Colonic mucosa (tissue), 4 donors: ENCODE data around the gene STARD3. TPM values are rescaled to one million over a fixed set of nuclear protein-coding genes. Genes with fewer than 3 reads are reported as not detected.

Source experiments
- DNase-seq: peaks from one replicate; pipeline ENCODE4 v3.0.0-alpha.2; 2020
- H3K27ac ChIP-seq: fragments of 200-600 bp; one replicate; pipeline ENCODE4 v1.8.0; 2021
- H3K27me3 ChIP-seq: fragments of 200-600 bp; one replicate; pipeline ENCODE4 v1.8.0; 2021
- H3K36me3 ChIP-seq: fragments of 200-600 bp; one replicate; pipeline ENCODE4 v1.8.0; 2021
- H3K4me1 ChIP-seq: fragments of 200-600 bp; one replicate; pipeline ENCODE4 v1.8.0; 2021; ENCODE audit warnings: mild to moderate bottlenecking
- H3K4me3 ChIP-seq: fragments of 200-600 bp; one replicate; pipeline ENCODE4 v1.8.0; 2021
- H3K9ac ChIP-seq, 2 donors: one replicate each; pipeline ENCODE4 v1.7.0; 2013; ENCODE audit warnings: control low read depth in 2 of 2, low read depth in 2 of 2, low read length in 2 of 2
- H3K9me3 ChIP-seq: fragments of 200-600 bp; one replicate; pipeline ENCODE4 v1.8.0; 2021
- CTCF ChIP-seq: fragments of 200-600 bp; IDR thresholded peaks from one replicate; pipeline ENCODE4 v1.8.0; 2022; ENCODE audit warnings: antibody characterized with exemption, mild to moderate bottlenecking
- intact Hi-C: fragments of 100-400 bp; cut with DNase I; formaldehyde crosslinking; loops from one replicate; pipeline ENCODE4 v1.14.1; 2022
- total RNA-seq, 2 donors: library from RNA; stranded (reverse); fragmentation: NEBNext Ultra II Directional in 1 of 2; extraction: Animal tissue kit (Norgen Biotek cat#: 25700) in 1 of 2; gene quantifications; one replicate each; pipeline ENCODE4 v1.2.1, GENCODE V29; 2021
- donor health status: healthy.
- donor health status: DM: no; HTN: no; CAD: no.
- donor health status: DM: no; HTN: no; CAD: no.

Gene STARD3
- total RNA-seq, 2 donors from 2014 or later = 30.0 to 41.3 TPM

- Histone ChIP-seq H3K27ac (no peak overlapping the region), H3K9ac (no peak overlapping the region), H3K4me1 (no peaks in the 10 kb centered on the region), H3K9me3 (no peaks in the 10 kb centered on the region), H3K36me3 (no peaks in the 10 kb centered on the region), H3K27me3 (peaks cover 71% of the 10 kb centered on the region), H3K4me3 (no peak overlapping the region)
- TF ChIP-seq CTCF = no peak
- intact Hi-C loops = no loop called here
- DNase-seq = no peak
Observed at GRCh38 chr17:39606434-39607056, 30.4 kb upstream of the STARD3 start.

- no peak overlapping the region for H3K4me3 ChIP-seq
- intact Hi-C loops = no loop called here
- H3K27me3 ChIP-seq = peaks cover 64% of the 10 kb centered on the region
- H3K4me1 ChIP-seq = no peaks in the 10 kb centered on the region
- no peaks in the 10 kb centered on the region for H3K9me3 ChIP-seq
- no peaks in the 10 kb centered on the region for H3K36me3 ChIP-seq
- H3K9ac ChIP-seq = no peak overlapping the region
- DNase-seq = no peak
- no peak for TF ChIP-seq CTCF
- no peak overlapping the region for H3K27ac ChIP-seq
Observed at GRCh38 chr17:39607057-39607850, 29.7 kb upstream of the STARD3 start.

GRCh38 chr17:39607851-39608130 lies 29.2 kb upstream of the STARD3 start, which contains the start of gene NEUROD2:
Gene NEUROD2, minus strand, starts transcription at chr17:39607920. Its CDS starts 1,321 bp downstream, at chr17:39606599.
- no peaks in the 10 kb centered on the region for H3K36me3 ChIP-seq
- no peaks in the 10 kb centered on the region for H3K4me1 ChIP-seq
- no peaks in the 10 kb centered on the region for H3K9me3 ChIP-seq
- no peak within 1 kb of the TSS for H3K4me3 ChIP-seq
- intact Hi-C loops = no loop called here
- TF ChIP-seq CTCF = no peak
- no peak within 1 kb of the TSS for H3K9ac ChIP-seq
- H3K27me3 ChIP-seq = peaks cover 60% of the 10 kb centered on the region
- DNase-seq = no peak
- H3K27ac ChIP-seq = no peak within 1 kb of the TSS

GRCh38 chr17:39608142-39608981 lies 28.6 kb upstream of the STARD3 start:
- Histone ChIP-seq H3K27ac (no peak overlapping the region), H3K27me3 (peaks cover 54% of the 10 kb centered on the region), H3K9ac (no peak overlapping the region), H3K9me3 (no peaks in the 10 kb centered on the region), H3K4me1 (no peaks in the 10 kb centered on the region), H3K4me3 (no peak overlapping the region), H3K36me3 (no peaks in the 10 kb centered on the region)
- intact Hi-C loops = no loop called here
- no peak for DNase-seq
- no peak for TF ChIP-seq CTCF

- H3K4me1 ChIP-seq = no peaks in the 10 kb centered on the region
- no peak for TF ChIP-seq CTCF
- no peaks in the 10 kb centered on the region for H3K36me3 ChIP-seq
- H3K9ac ChIP-seq = no peak overlapping the region
- DNase-seq = no peak
- intact Hi-C loops = no loop called here
- no peak overlapping the region for H3K27ac ChIP-seq
- H3K9me3 ChIP-seq = no peaks in the 10 kb centered on the region
- H3K4me3 ChIP-seq = no peak overlapping the region
- peaks cover 42% of the 10 kb centered on the region for H3K27me3 ChIP-seq
Observed at GRCh38 chr17:39609416-39610025, 27.4 kb upstream of the STARD3 start.
